HepG2 (cell line): ENCODE data around the gene ANXA5. TPM values are rescaled to one million over a fixed set of nuclear protein-coding genes. Genes with fewer than 3 reads are reported as not detected.

Experiments used
- ATF7-NPFF ChIP-seq: sonication (generic); formaldehyde crosslinking; IDR thresholded peaks from 2 replicates; pipeline ENCODE4 v1.8.1; 2023; ENCODE audit warnings: mild to moderate bottlenecking, low read depth, missing genetic modification reagents, moderate library complexity
- NFIC ChIP-seq: IDR thresholded peaks from 2 replicates; pipeline ENCODE4 v1.6.1; 2012; ENCODE audit warnings: mild to moderate bottlenecking, low read length, inconsistent platforms
- USF2 ChIP-seq, 2 experiments: sonication (generic) in 1 of 2; formaldehyde crosslinking in 1 of 2; IDR thresholded peaks; 2 replicates each; pipeline versions ENCODE4 v1.5.1 to v1.6.1; 2011 to 2020; ENCODE audit warnings: borderline replicate concordance in 1 of 2, low read depth in 1 of 2, low read length in 1 of 2, mild to moderate bottlenecking in 1 of 2, missing genetic modification reagents in 1 of 2, moderate library complexity in 1 of 2
- ZBTB49 ChIP-seq: sonication (generic); formaldehyde crosslinking; IDR thresholded peaks from 2 replicates; pipeline ENCODE4 v1.4.0; 2020; ENCODE audit warnings: missing genetic modification reagents, borderline replicate concordance
- ZFP37 ChIP-seq: sonication (generic); formaldehyde crosslinking; IDR thresholded peaks from 2 replicates; pipeline ENCODE4 v1.4.0; 2020; ENCODE audit warnings: missing genetic modification reagents, borderline replicate concordance
- ZNF407 ChIP-seq: sonication (generic); formaldehyde crosslinking; IDR thresholded peaks from one replicate; pipeline ENCODE4 v1.5.1; 2020; ENCODE audit warnings: mild to moderate bottlenecking, missing genetic modification reagents; ENCODE audit errors: not compliant biosample characterization
- ZNF441 ChIP-seq: sonication (generic); formaldehyde crosslinking; IDR thresholded peaks from 2 replicates; pipeline ENCODE4 v1.7.0; 2021; ENCODE audit warnings: missing genetic modification reagents, borderline replicate concordance
- ZNF670 ChIP-seq: sonication (generic); formaldehyde crosslinking; IDR thresholded peaks from 2 replicates; pipeline ENCODE4 v1.8.0; 2022; ENCODE audit warnings: mild to moderate bottlenecking, missing genetic modification reagents, borderline replicate concordance
- ZNF687 ChIP-seq: sonication (generic); formaldehyde crosslinking; IDR thresholded peaks from 2 replicates; pipeline ENCODE4 v1.5.1; 2020; ENCODE audit warnings: mild to moderate bottlenecking, missing genetic modification reagents, moderate library complexity
- polyA plus RNA-seq, 8 experiments: library from polyadenylated mRNA; depleted of rRNA in 3 of 8; stranded (reverse) in 7 of 8; unstranded in 1 of 8; fragments of >200 nt; fragmentation: Illumina TruSeq in 4 of 8; extraction: Trizol in 4 of 8; gene quantifications; 2 replicates each; pipeline versions ENCODE4 v1.2.1 to v1.2.3, GENCODE V29; 2011 to 2016; ENCODE audit warnings: low read depth in 4 of 8, missing spikeins in 1 of 8, mixed read lengths in 1 of 8; ENCODE audit not compliant: insufficient read depth in 1 of 8
- total RNA-seq, 5 experiments: library from RNA; depleted of rRNA; stranded (reverse); fragments of >200 nt; fragmentation: Illumina TruSeq; extraction: Trizol; gene quantifications; 2 replicates each; pipeline ENCODE4 v1.2.3, GENCODE V29; 2016; ENCODE audit warnings: low read depth in 1 of 5

ANXA5 gene
- total and polyA plus RNA-seq, 2 of the 13 experiments (the other 11 are each of a cell fraction or from before 2014, with no cell fraction given) = 209 to 342 TPM

GRCh38 chr4:121696581-121697461 lies at the start of gene ANXA5 (continued):
- TF ChIP-seq ZNF441 (CRISPR knock-in tag) = peak; percentile 55; the same call in 1 of the 2 replicates
- peak; percentile 80 for TF ChIP-seq ZNF687
- TF ChIP-seq ZFP37 = no peak
- peak; percentile 64 for TF ChIP-seq ZNF407
- no peak for TF ChIP-seq USF2 (IDR thresholded peaks at IDR 0.05; ENCODE audit: low read depth, low read length)
- TF ChIP-seq USF2 (CRISPR knock-in tag; IDR thresholded peaks at IDR 0.05; ENCODE audit: borderline replicate concordance) = no peak
- peak; percentile 43; the same call in 1 of the 2 replicates for TF ChIP-seq ATF7-NPFF
- TF ChIP-seq ZBTB49 (CRISPR knock-in tag) = no peak
- TF ChIP-seq NFIC = no peak
- TF ChIP-seq ZNF670 (CRISPR knock-in tag) = no peak
